ENCODE measurements around the gene TBL1X.

TBL1X gene

GRCh38 chrX:9522378-9523155 lies 57.7 kb downstream of the TBL1X start:
- no peak for TF ChIP-seq CTCF (IDR thresholded peaks at IDR 0.05; ENCODE audit: insufficient read depth, low read depth, low read length, missing control alignments)
- DNase-seq (ENCODE audit: low read depth), result no peak
- H3K4me3 ChIP-seq (ENCODE audit: low read length), result no peak overlapping the region

- peak; percentile 2 for DNase-seq (ENCODE audit: low read depth)
- no peak for TF ChIP-seq CTCF (IDR thresholded peaks at IDR 0.05; ENCODE audit: insufficient read depth, low read depth, low read length, missing control alignments)
- no peak overlapping the region for H3K4me3 ChIP-seq (ENCODE audit: low read length)
These were observed 60.8 kb downstream of the TBL1X start for GRCh38 chrX:9525511-9526248.

GRCh38 chrX:9526965-9527364 lies 62.1 kb downstream of the TBL1X start:
- TF ChIP-seq CTCF (IDR thresholded peaks at IDR 0.05; ENCODE audit: insufficient read depth, low read depth, low read length, missing control alignments), result no peak
- no peak for DNase-seq (ENCODE audit: low read depth)
- H3K4me3 ChIP-seq (ENCODE audit: low read length), result no peak overlapping the region

GRCh38 chrX:9528498-9528897 lies 63.6 kb downstream of the TBL1X start:
- no peak for TF ChIP-seq CTCF (IDR thresholded peaks at IDR 0.05; ENCODE audit: insufficient read depth, low read depth, low read length, missing control alignments)
- DNase-seq (ENCODE audit: low read depth), result no peak
- no peak overlapping the region for H3K4me3 ChIP-seq (ENCODE audit: low read length)

GRCh38 chrX:9529223-9529622 lies 64.4 kb downstream of the TBL1X start:
- no peak for TF ChIP-seq CTCF (IDR thresholded peaks at IDR 0.05; ENCODE audit: insufficient read depth, low read depth, low read length, missing control alignments)
- H3K4me3 ChIP-seq (ENCODE audit: low read length), result no peak overlapping the region
- no peak for DNase-seq (ENCODE audit: low read depth)

GRCh38 chrX:9530848-9531274 lies 66.0 kb downstream of the TBL1X start:
- H3K4me3 ChIP-seq (ENCODE audit: low read length), result no peak overlapping the region
- DNase-seq (ENCODE audit: low read depth), result peak; percentile 25
- no peak for TF ChIP-seq CTCF (IDR thresholded peaks at IDR 0.05; ENCODE audit: insufficient read depth, low read depth, low read length, missing control alignments)

Data from epithelial cell of esophagus (primary cell).